ENCODE data around the gene MNT.

MNT gene

GRCh38 chr17:2395258-2396181, 5.3 kb downstream of the MNT start:
- DNase-seq, result no peak

- DNase-seq, result no peak
Measured at GRCh38 chr17:2394775-2395201, 6.1 kb downstream of the MNT start.

- peak in 1 of 2 experiments; percentile 37 for DNase-seq
Measured at GRCh38 chr17:2393954-2394749, 6.7 kb downstream of the MNT start.

- peak; percentile 82 to 89 for DNase-seq
Measured at GRCh38 chr17:2393174-2393953, 7.5 kb downstream of the MNT start.

GRCh38 chr17:2392252-2393173, 8.3 kb downstream of the MNT start:
- peak; percentile 85 to 94 for DNase-seq

GRCh38 chr17:2391597-2392251, 9.1 kb downstream of the MNT start:
- DNase-seq, result no peak

GRCh38 chr17:2390199-2390836, 10.5 kb downstream of the MNT start:
- no peak for DNase-seq

GRCh38 chr17:2388683-2389055, 12.2 kb downstream of the MNT start:
- DNase-seq, result no peak

- no peak for DNase-seq
Measured at GRCh38 chr17:2388020-2388682, 12.7 kb downstream of the MNT start.

- no peak for DNase-seq
Measured at GRCh38 chr17:2387086-2388019, 13.5 kb downstream of the MNT start.

- DNase-seq, result no peak
Measured at GRCh38 chr17:2386400-2387085, 14.3 kb downstream of the MNT start.

GRCh38 chr17:2385240-2386210, 15.3 kb downstream of the MNT start:
- DNase-seq, result no peak

GRCh38 chr17:2384439-2385127, 16.3 kb downstream of the MNT start:
- DNase-seq, result no peak

GRCh38 chr17:2383628-2384167, 17.2 kb downstream of the MNT start:
- no peak for DNase-seq

GRCh38 chr17:2380950-2381649, 19.8 kb downstream of the MNT start:
- DNase-seq, result no peak

Measured in NCI-H1930 (cell line).